ENCODE data around the gene EBF3.

The EBF3 gene

GRCh38 chr10:129910861-129911260 is 53.2 kb downstream of the EBF3 start:
- DNase-seq: no peak

- no peak for DNase-seq
Observed at GRCh38 chr10:129909531-129910256, 54.4 kb downstream of the EBF3 start.

- no peak for DNase-seq
Observed at GRCh38 chr10:129909080-129909479, 55.0 kb downstream of the EBF3 start.

GRCh38 chr10:129908406-129908805 is 55.7 kb downstream of the EBF3 start:
- DNase-seq: no peak

- no peak for DNase-seq
Observed at GRCh38 chr10:129905553-129905952, 58.5 kb downstream of the EBF3 start.

- DNase-seq: no peak
Observed at GRCh38 chr10:129904323-129904722, 59.8 kb downstream of the EBF3 start.

GRCh38 chr10:129901389-129902006 is 62.6 kb downstream of the EBF3 start:
- DNase-seq: no peak

GRCh38 chr10:129900825-129901224 is 63.2 kb downstream of the EBF3 start:
- DNase-seq: no peak

- DNase-seq: no peak
Observed at GRCh38 chr10:129899276-129900130, 64.6 kb downstream of the EBF3 start.

GRCh38 chr10:129898706-129899268 is 65.3 kb downstream of the EBF3 start:
- DNase-seq: no peak

GRCh38 chr10:129897871-129898626 is 66.0 kb downstream of the EBF3 start:
- no peak for DNase-seq

GRCh38 chr10:129896860-129897200 is 67.2 kb downstream of the EBF3 start:
- DNase-seq: no peak

- no peak for DNase-seq
Observed at GRCh38 chr10:129896136-129896859, 67.8 kb downstream of the EBF3 start.

GRCh38 chr10:129895811-129896135 is 68.3 kb downstream of the EBF3 start:
- no peak for DNase-seq

- DNase-seq: no peak
Observed at GRCh38 chr10:129894698-129895097, 69.4 kb downstream of the EBF3 start.

- DNase-seq: no peak
Observed at GRCh38 chr10:129893104-129894089, 70.7 kb downstream of the EBF3 start.

GRCh38 chr10:129892548-129893052 is 71.5 kb downstream of the EBF3 start:
- no peak for DNase-seq

- no peak for DNase-seq
Observed at GRCh38 chr10:129891806-129892205, 72.3 kb downstream of the EBF3 start.

GRCh38 chr10:129890170-129890569 is 73.9 kb downstream of the EBF3 start:
- DNase-seq: no peak

- DNase-seq: peak; percentile 64
Observed at GRCh38 chr10:129888784-129889616, 75.1 kb downstream of the EBF3 start.

Measured in activated CD4-positive, alpha-beta T cell treated with anti-CD3 and anti-CD28 coated beads for 48 hours (primary cell).